Upper lobe of left lung (tissue), 6 donors: ENCODE data around the gene DOCK4. TPM values are rescaled to one million over a fixed set of nuclear protein-coding genes. Genes with fewer than 3 reads are reported as not detected.

Source experiments
- ATAC-seq, 2 donors: fragments of 200-7000 bp; cut with Tn5 transposase; one replicate each; pipeline ENCODE4 v1.9.1; 2022; ENCODE audit warnings: mild to moderate bottlenecking in 2 of 2, moderate library complexity in 2 of 2; ENCODE audit not compliant: low FRiP score in 2 of 2
- DNase-seq, 2 donors: peaks; one replicate each; pipeline ENCODE4 v3.0.0-alpha.2; 2019 to 2020
- H3K27ac ChIP-seq, 4 donors: fragments of 200-600 bp; sonication (generic); one replicate each; pipeline ENCODE4 v1.5.1; 2016 to 2019
- H3K27me3 ChIP-seq, 4 donors: fragments of 200-600 bp; sonication (generic); one replicate each; pipeline ENCODE4 v1.5.1; 2017 to 2019
- H3K36me3 ChIP-seq, 4 donors: fragments of 200-600 bp; sonication (generic); one replicate each; pipeline ENCODE4 v1.5.1; 2016 to 2019
- H3K4me1 ChIP-seq, 4 donors: fragments of 200-600 bp; sonication (generic); one replicate each; pipeline ENCODE4 v1.5.1; 2018 to 2019
- H3K4me3 ChIP-seq, 4 donors: fragments of 200-600 bp; sonication (generic); one replicate each; pipeline ENCODE4 v1.5.1; 2017 to 2019; ENCODE audit warnings: mild to moderate bottlenecking in 2 of 4, moderate library complexity in 1 of 4
- H3K9me3 ChIP-seq, 4 donors: fragments of 200-600 bp; sonication (generic); one replicate each; pipeline ENCODE4 v1.5.1; 2018 to 2019
- CTCF ChIP-seq, 6 experiments: fragments of 450-650 bp in 4 of 6; fragments of 200-600 bp in 2 of 6; sonication (generic) in 2 of 6; IDR thresholded peaks; one replicate each; pipeline ENCODE4 v1.5.1; 2016 to 2019; ENCODE audit warnings: antibody characterized with exemption in 6 of 6
- EP300 ChIP-seq, 4 donors: sonication (generic); formaldehyde crosslinking; IDR thresholded peaks; one replicate each; pipeline ENCODE4 v1.5.1; 2017; ENCODE audit warnings: antibody characterized with exemption in 4 of 4, control low read depth in 2 of 4
- POLR2A ChIP-seq, 4 donors: fragments of 450-650 bp; IDR thresholded peaks; one replicate each; pipeline ENCODE4 v1.5.1; 2016 to 2017; ENCODE audit warnings: antibody characterized with exemption in 4 of 4, mild to moderate bottlenecking in 2 of 4
- POLR2AphosphoS5 ChIP-seq, 2 donors: sonication (generic); formaldehyde crosslinking; IDR thresholded peaks; one replicate each; pipeline ENCODE4 v1.5.1; 2017; ENCODE audit warnings: antibody characterized with exemption in 2 of 2
- WGBS, 2 donors: methylation state at CpG; one replicate each; pipeline ENCODE4 v1.1.5; 2017 to 2018; 5-methylcytosine and 5-hydroxymethylcytosine counted together
- total RNA-seq, 6 donors: library from RNA; depleted of rRNA in 4 of 6; stranded (reverse); fragments of >200 nt in 4 of 6; gene quantifications; one replicate each; pipeline versions ENCODE4 v1.1.0 to v1.2.1, GENCODE V29; 2016 to 2021
- donor health status: DM: no; HTN: no; CAD: no; lungs with moderate emphysema.
- donor health status: DM: no; HTN: yes; CAD: no; lungs with severe emphysema.

The DOCK4 gene
- total RNA-seq, 6 donors from 2014 or later, result 53.6 to 166 (median 100) TPM

DNA sequence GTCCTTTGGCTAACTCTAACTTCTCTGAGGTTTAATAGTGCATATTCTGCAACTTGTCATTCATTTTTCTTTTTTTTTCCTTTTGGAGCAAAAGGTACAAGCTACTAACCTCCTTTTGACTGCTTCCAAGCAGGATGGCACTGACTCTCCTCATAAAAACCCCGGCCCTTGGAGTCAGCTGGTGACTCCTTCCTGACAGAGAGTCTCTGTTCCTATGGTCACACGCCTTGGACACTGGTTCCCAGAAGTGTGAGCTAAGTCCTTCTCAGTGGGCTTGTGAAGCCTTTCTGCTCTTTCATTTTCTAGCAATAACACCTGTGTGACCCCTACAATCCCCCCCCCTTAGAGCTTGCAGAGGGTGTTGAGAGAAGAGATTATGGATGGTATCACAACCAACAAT is 21.7 kb downstream of the DOCK4 start:
- ATAC-seq, result no peak
- peaks cover 25 to 63% (median 35%) of the 10 kb centered on the region in 4 donors for H3K4me1 ChIP-seq
- no peaks in the 10 kb centered on the region for H3K36me3 ChIP-seq
- H3K27me3 ChIP-seq, result no peaks in the 10 kb centered on the region
- no peak for TF ChIP-seq CTCF (IDR thresholded peaks at IDR 0.05)
- TF ChIP-seq EP300 (IDR thresholded peaks at IDR 0.05), result no peak
- no peak for TF ChIP-seq POLR2A (IDR thresholded peaks at IDR 0.05)
- no peak for TF ChIP-seq POLR2AphosphoS5 (IDR thresholded peaks at IDR 0.05)
- 69 to 75% methylated on average over 2 of the region's 2 CpGs for WGBS, 2 donors
- H3K9me3 ChIP-seq, result no peaks in the 10 kb centered on the region
- H3K27ac ChIP-seq, result peak overlapping the region in 2 of 4 donors; percentile 58 to 74
- H3K4me3 ChIP-seq, result no peak overlapping the region
- no peak for DNase-seq

- no peak for TF ChIP-seq POLR2AphosphoS5 (IDR thresholded peaks at IDR 0.05)
- no peak for TF ChIP-seq POLR2A (IDR thresholded peaks at IDR 0.05)
- no peak for TF ChIP-seq EP300 (IDR thresholded peaks at IDR 0.05)
- TF ChIP-seq CTCF (IDR thresholded peaks at IDR 0.05), result no peak
- ATAC-seq (no peak), DNase-seq (no peak)
- Histone ChIP-seq H3K9me3 (no peaks in the 10 kb centered on the region), H3K4me3 (no peak overlapping the region), H3K4me1 (peaks cover 25 to 67% (median 34%) of the 10 kb centered on the region in 4 donors), H3K27ac (peak overlapping the region in 1 of 4 donors; percentile 46), H3K27me3 (no peaks in the 10 kb centered on the region), H3K36me3 (no peaks in the 10 kb centered on the region)
- 76 to 94% methylated on average over 1 of the region's 1 CpG for WGBS, 2 donors
These were observed 22.9 kb downstream of the DOCK4 start for GRCh38 chr7:112183266-112183665.

DNA sequence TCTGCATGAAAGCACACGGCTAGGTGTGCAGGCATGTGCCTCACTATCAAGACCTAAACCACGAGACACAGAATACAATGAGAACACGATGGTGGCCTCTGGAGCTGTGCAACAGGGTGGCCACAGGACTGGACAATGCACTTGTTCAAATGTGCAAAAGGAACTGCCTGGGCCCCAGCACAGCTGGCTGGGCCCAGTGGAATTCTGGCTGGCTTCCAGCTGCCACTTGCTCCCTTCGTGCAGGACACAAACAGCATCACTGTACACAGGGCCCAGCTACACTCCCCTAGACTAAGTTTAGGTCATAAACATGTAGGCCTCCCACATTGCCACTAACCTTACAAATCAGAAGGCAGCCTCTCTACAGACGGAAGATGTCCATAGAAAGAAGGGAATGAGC is 23.4 kb downstream of the DOCK4 start:
- peak in 1 of 2 donors; percentile 13 for DNase-seq
- Histone ChIP-seq H3K27me3 (no peaks in the 10 kb centered on the region), H3K4me1 (peaks cover 24 to 65% (median 32%) of the 10 kb centered on the region in 4 donors), H3K36me3 (no peaks in the 10 kb centered on the region), H3K4me3 (no peak overlapping the region), H3K9me3 (no peaks in the 10 kb centered on the region), H3K27ac (peak overlapping the region in 1 of 4 donors; percentile 46)
- ATAC-seq, result peak in 1 of 2 donors; percentile 20
- 70 to 73% methylated on average over 4 to 5 of the region's 5 CpGs for WGBS, 2 donors
- TF ChIP-seq POLR2A (IDR thresholded peaks at IDR 0.05) (no peak), POLR2AphosphoS5 (IDR thresholded peaks at IDR 0.05) (no peak), EP300 (IDR thresholded peaks at IDR 0.05) (no peak), CTCF (IDR thresholded peaks at IDR 0.05) (no peak)

DNA sequence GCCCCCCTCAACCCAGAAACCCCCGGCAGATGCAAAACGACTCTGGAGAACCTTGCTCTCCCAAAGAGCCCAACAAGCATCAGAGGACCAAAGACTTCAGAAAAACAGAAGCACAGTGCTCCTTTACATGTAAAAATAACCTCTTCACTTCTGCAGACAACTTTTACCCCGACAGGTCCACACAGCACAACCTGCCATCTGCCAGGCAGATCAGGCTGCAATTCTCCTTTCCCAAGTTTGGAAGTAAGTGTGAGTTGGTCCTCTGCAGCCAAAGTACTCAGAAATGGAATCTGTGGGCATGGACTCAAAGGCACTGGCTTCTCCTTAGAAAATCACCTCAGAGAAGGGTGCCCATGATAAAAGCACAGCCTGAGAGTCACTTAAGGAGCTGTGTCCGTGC is 26.0 kb downstream of the DOCK4 start:
- no peak overlapping the region for H3K4me3 ChIP-seq
- ATAC-seq, result peak in 1 of 2 donors; percentile 52
- H3K27me3 ChIP-seq, result no peaks in the 10 kb centered on the region
- 75 to 80% methylated on average over 4 of the region's 4 CpGs for WGBS, 2 donors
- TF ChIP-seq POLR2AphosphoS5 (IDR thresholded peaks at IDR 0.05) (no peak), CTCF (IDR thresholded peaks at IDR 0.05) (no peak), EP300 (IDR thresholded peaks at IDR 0.05) (no peak), POLR2A (IDR thresholded peaks at IDR 0.05) (no peak)
- no peak for DNase-seq
- no peak overlapping the region for H3K27ac ChIP-seq
- no peaks in the 10 kb centered on the region for H3K9me3 ChIP-seq
- H3K4me1 ChIP-seq, result peaks cover 16 to 46% (median 24%) of the 10 kb centered on the region in 4 donors
- H3K36me3 ChIP-seq, result no peaks in the 10 kb centered on the region

DNA sequence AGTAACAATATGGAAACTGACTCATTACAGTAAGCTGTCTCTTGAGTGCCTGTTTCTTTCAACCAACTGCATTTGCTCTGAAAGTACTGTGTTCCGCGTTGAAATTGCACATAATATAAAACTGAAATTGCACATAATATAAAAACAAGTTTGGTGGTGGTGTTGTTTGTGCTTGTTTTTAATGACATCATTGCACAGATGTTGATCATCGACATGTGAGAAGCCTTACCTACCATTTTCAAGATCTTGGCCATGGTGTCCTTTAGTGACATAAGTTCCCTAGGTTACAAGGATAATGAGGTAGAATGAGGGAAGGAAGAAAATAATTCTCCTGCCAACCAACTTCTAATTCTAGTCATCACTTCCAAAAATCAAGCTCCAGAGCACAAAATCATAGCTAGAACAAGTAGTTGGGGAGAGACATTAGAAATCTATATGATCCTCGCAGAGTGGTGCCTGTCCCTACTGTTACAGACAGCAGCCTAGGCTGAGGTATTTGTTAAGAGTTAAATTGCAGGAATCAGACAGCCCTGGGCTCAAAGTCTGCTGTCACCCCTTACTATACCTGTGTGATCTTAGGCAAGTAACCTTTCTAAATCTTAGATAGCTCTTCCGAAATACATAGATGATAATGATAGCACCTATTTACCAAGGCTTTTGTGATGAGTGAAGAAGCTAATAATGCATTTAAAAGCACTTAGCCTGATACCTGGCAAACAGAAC is 29.3 kb downstream of the DOCK4 start:
- H3K27me3 ChIP-seq, result no peaks in the 10 kb centered on the region
- no peak overlapping the region for H3K4me3 ChIP-seq
- no peak overlapping the region for H3K27ac ChIP-seq
- DNase-seq, result no peak
- H3K9me3 ChIP-seq, result no peaks in the 10 kb centered on the region
- H3K4me1 ChIP-seq, result peaks cover 7 to 23% (median 11%) of the 10 kb centered on the region in 4 donors
- ATAC-seq, result no peak
- 91 to 93% methylated on average over 5 of the region's 5 CpGs for WGBS, 2 donors
- H3K36me3 ChIP-seq, result no peaks in the 10 kb centered on the region
- no peak for TF ChIP-seq POLR2A (IDR thresholded peaks at IDR 0.05)
- no peak for TF ChIP-seq EP300 (IDR thresholded peaks at IDR 0.05)
- TF ChIP-seq POLR2AphosphoS5 (IDR thresholded peaks at IDR 0.05), result no peak
- TF ChIP-seq CTCF (IDR thresholded peaks at IDR 0.05), result no peak
